Adrenal gland (tissue), 12 donors: Measurements from ENCODE around the gene OLFM1. TPM values are rescaled to one million over a fixed set of nuclear protein-coding genes. Genes with fewer than 3 reads are reported as not detected.

ENCODE experiments used
- DNase-seq, 7 donors: peaks; one replicate each; pipeline ENCODE4 v3.0.0-alpha.2; 2019 to 2020
- H3K27ac ChIP-seq, 5 donors: fragments of 200-600 bp; sonication (generic) in 4 of 5; 1 replicate in 3 of 5; 2 replicates in 2 of 5; pipeline versions ENCODE4 v1.5.1 to v1.8.0; 2016 to 2020; ENCODE audit warnings: mild to moderate bottlenecking in 1 of 5
- H3K27me3 ChIP-seq: fragments of 200-600 bp; 2 replicates; pipeline ENCODE4 v1.8.0; 2021
- H3K36me3 ChIP-seq, 2 donors: fragments of 200-600 bp; replicated peaks in 1 of 2; 1 replicate in 1 of 2; 2 replicates in 1 of 2; pipeline versions ENCODE4 v1.5.1 to v1.8.0; 2018 to 2022
- H3K4me1 ChIP-seq, 2 donors: fragments of 200-600 bp; replicated peaks in 1 of 2; 1 replicate in 1 of 2; 2 replicates in 1 of 2; pipeline versions ENCODE4 v1.5.1 to v1.8.0; 2018 to 2021
- H3K4me3 ChIP-seq, 4 donors: fragments of 200-600 bp; sonication (generic) in 3 of 4; one replicate each; pipeline ENCODE4 v1.5.1; 2016 to 2018
- H3K9me3 ChIP-seq, 3 donors: fragments of 200-600 bp; sonication (generic) in 1 of 3; replicated peaks in 1 of 3; 1 replicate in 2 of 3; 2 replicates in 1 of 3; pipeline versions ENCODE4 v1.5.1 to v1.8.0; 2016 to 2021
- POLR2A ChIP-seq, 2 donors: fragments of 450-650 bp; IDR thresholded peaks; one replicate each; pipeline ENCODE4 v1.6.1; 2017; ENCODE audit warnings: antibody characterized with exemption in 2 of 2, mild to moderate bottlenecking in 2 of 2, moderate library complexity in 1 of 2
- WGBS, 4 donors: extraction: QIAGEN DNeasy Blood & Tissue Kit in 2 of 4; methylation state at CpG; one replicate each; pipeline versions ENCODE4 v1.1.5 to v1.1.7; 2013 to 2017; 5-methylcytosine and 5-hydroxymethylcytosine counted together
- intact Hi-C, 2 donors: fragments of 100-400 bp; cut with DNase I; formaldehyde crosslinking; loops; one replicate each; pipeline versions ENCODE4 v1.14.1 to v1.15.0; 2022 to 2023
- polyA plus RNA-seq, 3 donors: library from polyadenylated mRNA; stranded (reverse); fragments of 200-250 nt in 2 of 3; fragments of 350-450 nt in 1 of 3; fragmentation: Illumina TruSeq in 1 of 3; extraction: RNeasy Lipid Tissue Mini Kit (QIAGEN cat#74804) in 1 of 3; gene quantifications; one replicate each; pipeline ENCODE4 v1.2.3, GENCODE V29; 2013 to 2014
- total RNA-seq, 9 donors: library from RNA; depleted of rRNA in 4 of 9; stranded (reverse); fragments of >200 nt in 4 of 9; fragments of 120-200 nt in 1 of 9; fragmentation: NEBNext Ultra II Directional in 1 of 9; extraction: Animal tissue kit (Norgen Biotek cat#: 25700) in 1 of 9; gene quantifications; one replicate each; pipeline versions ENCODE4 v1.1.0 to v1.2.4, GENCODE V29; 2013 to 2023
- TF ChIP-seq, protein P1 (sequence below), 6 experiments: fragments of 450-650 bp in 4 of 6; fragments of 200-600 bp in 2 of 6; sonication (generic) in 1 of 6; IDR thresholded peaks; 1 replicate in 5 of 6; 2 replicates in 1 of 6; pipeline versions ENCODE4 v1.5.1 to v1.8.0; 2016 to 2021; ENCODE audit warnings: antibody characterized with exemption in 6 of 6, mild to moderate bottlenecking in 2 of 6, moderate library complexity in 1 of 6
- donor health status: healthy with polysubstance abuse.
- donor health status: Bipolar disorder and iron deficiency.
- donor health status: DM: yes; HTN: yes; CAD: no.
- donor health status: DM: no; HTN: no; CAD: no.
- donor health status: DM: no; HTN: no; CAD: no.
- donor health status: DM: yes; HTN: yes; CAD: no.

The OLFM1 gene
- total and polyA plus RNA-seq, 12 donors = 2.5 to 48.0 (median 28.0) TPM

DNA sequence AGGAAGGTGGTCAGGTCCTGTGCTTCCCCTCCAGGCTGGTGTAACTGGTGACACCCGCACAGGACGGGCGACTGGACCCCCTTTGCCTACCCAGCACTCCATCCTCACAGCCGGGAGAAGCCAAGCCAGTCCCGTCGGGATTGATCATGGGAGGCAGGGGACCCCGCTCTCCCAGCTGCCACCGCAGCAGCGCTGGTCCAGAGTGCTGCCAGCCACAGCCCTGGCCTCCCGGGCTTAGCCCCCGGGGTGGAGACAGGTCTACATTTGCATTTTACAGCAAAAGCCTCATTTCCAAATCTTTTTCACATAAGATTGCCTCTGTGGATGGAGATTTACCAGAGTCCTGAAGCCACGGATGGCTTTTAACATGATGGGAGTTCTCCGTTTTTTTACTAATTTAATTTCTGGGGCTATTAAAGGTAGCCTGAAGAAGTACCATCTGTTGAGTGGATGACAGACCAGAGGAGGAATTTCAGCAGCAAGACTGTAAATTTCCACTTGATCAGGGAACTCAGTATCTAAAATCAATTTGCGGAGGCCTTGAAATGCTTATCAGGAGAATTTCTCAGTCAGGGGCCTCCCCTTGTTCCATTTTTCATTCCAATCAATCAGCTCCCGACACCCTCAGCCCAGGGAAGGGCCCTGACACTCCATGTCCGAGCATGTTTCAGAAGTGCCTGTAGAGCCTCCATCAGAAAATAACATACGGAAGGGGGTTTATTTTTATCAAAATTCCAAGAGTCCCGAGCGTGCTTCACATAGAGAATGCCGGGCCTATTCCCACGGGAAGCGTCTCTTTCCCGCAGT lies 80.6 kb downstream of the OLFM1 start:
- H3K4me3 ChIP-seq = no peak overlapping the region
- no peak for DNase-seq
- H3K9me3 ChIP-seq = no peaks in the 10 kb centered on the region
- H3K27me3 ChIP-seq = no peaks in the 10 kb centered on the region
- no peak overlapping the region for H3K27ac ChIP-seq
- 74 to 80% (median 75%) methylated on average over 19 to 23 of the region's 23 CpGs for WGBS, 4 donors
- intact Hi-C loops = no loop called here
- H3K4me1 ChIP-seq = no peaks in the 10 kb centered on the region
- H3K36me3 ChIP-seq = no peaks in the 10 kb centered on the region
- no peak for TF ChIP-seq POLR2A (IDR thresholded peaks at IDR 0.05)
- TF ChIP-seq, protein P1, sequence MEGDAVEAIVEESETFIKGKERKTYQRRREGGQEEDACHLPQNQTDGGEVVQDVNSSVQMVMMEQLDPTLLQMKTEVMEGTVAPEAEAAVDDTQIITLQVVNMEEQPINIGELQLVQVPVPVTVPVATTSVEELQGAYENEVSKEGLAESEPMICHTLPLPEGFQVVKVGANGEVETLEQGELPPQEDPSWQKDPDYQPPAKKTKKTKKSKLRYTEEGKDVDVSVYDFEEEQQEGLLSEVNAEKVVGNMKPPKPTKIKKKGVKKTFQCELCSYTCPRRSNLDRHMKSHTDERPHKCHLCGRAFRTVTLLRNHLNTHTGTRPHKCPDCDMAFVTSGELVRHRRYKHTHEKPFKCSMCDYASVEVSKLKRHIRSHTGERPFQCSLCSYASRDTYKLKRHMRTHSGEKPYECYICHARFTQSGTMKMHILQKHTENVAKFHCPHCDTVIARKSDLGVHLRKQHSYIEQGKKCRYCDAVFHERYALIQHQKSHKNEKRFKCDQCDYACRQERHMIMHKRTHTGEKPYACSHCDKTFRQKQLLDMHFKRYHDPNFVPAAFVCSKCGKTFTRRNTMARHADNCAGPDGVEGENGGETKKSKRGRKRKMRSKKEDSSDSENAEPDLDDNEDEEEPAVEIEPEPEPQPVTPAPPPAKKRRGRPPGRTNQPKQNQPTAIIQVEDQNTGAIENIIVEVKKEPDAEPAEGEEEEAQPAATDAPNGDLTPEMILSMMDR (IDR thresholded peaks at IDR 0.05) = no peak

DNA sequence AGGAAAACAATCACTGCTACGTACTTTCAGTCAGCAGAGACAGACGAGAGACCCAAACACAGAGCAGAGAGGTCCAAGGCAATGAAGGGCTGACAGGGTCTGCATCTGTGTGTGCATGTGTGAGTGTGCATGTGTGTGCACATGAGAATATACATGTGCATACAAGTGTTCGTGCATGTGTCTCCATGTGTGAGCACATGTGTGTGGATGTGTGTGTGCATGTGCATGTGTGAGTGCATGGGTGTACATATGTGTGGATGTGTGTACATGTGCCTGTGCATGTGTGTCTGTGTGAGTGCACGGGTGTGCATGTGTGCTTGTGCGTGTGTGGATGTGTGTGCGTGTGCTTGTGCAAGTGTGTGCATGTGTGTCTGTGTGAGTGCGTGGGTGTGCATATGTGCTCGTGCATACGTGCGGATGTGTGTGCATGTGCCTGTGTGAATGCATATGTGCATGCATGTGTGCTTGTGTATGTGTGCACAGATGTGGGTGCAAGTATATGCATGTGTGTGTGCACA lies 82.3 kb downstream of the OLFM1 start:
- Histone ChIP-seq H3K4me1 (no peaks in the 10 kb centered on the region), H3K27me3 (no peaks in the 10 kb centered on the region), H3K27ac (no peak overlapping the region), H3K4me3 (no peak overlapping the region), H3K9me3 (no peaks in the 10 kb centered on the region), H3K36me3 (no peaks in the 10 kb centered on the region)
- WGBS, 4 donors = 68 to 80% (median 73%) methylated on average over 10 of the region's 10 CpGs
- no peak for DNase-seq
- intact Hi-C loops = no loop called here
- TF ChIP-seq POLR2A (IDR thresholded peaks at IDR 0.05) = no peak
- TF ChIP-seq, protein P1 (IDR thresholded peaks at IDR 0.05) = no peak

DNA sequence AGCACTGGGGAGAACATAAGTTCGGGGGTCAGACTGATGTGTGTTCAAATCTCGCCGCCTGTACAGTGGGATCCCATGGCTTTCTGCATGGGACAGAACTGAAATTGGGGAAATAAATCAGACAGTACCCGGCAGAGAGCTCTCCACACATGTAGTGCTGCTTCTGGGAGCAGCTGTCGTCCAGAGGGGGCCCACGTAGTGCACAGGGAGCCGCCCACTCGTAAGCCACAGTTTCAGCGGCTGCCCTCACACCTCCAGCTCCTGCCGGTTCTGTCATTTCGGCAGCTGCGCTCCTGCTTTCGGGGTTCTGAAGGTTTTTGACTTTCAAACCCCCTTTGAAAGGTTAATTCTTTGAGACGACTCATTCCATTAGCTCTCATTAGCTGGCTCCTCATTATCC lies 83.1 kb downstream of the OLFM1 start:
- TF ChIP-seq POLR2A (IDR thresholded peaks at IDR 0.05) = no peak
- TF ChIP-seq, protein P1 (IDR thresholded peaks at IDR 0.05) = no peak
- intact Hi-C loops = no loop called here
- WGBS, 4 donors = 65 to 80% (median 66%) methylated on average over 4 to 14 of the region's 14 CpGs
- Histone ChIP-seq H3K36me3 (no peaks in the 10 kb centered on the region), H3K4me3 (no peak overlapping the region), H3K27me3 (no peaks in the 10 kb centered on the region), H3K27ac (no peak overlapping the region), H3K4me1 (no peaks in the 10 kb centered on the region), H3K9me3 (no peaks in the 10 kb centered on the region)
- no peak for DNase-seq

Other genes with a start within 250 kb of the OLFM1 start
- gene FCN2, start 206.9 kb upstream of the OLFM1 start, total RNA-seq = 10 to 100 TPM in 8 of 9 donors, 1 to 10 TPM in 1; 6.7 to 87.0 (median 29.4) TPM
- 10 to 100 TPM; 21.6 to 99.6 (median 32.9) TPM for gene FCN2, start 206.9 kb upstream of the OLFM1 start, polyA plus RNA-seq
- gene FCN1, start 169.8 kb upstream of the OLFM1 start, total RNA-seq = 1 to 10 TPM in 7 of 9 donors, under 1 TPM in 1, not detected in 1; 0.57 to 6.5 (median 2.2) TPM
- 1 to 10 TPM in 2 of 3 donors, under 1 TPM in 1; 0.68 to 7.0 (median 3.1) TPM for gene FCN1, start 169.8 kb upstream of the OLFM1 start, polyA plus RNA-seq